Glomerular visceral epithelial cell (primary cell): Measurements from ENCODE around the gene PRKG1.
"Not testable (repeated sequence)": the region's sequence is repeated elsewhere in the genome, so short reads cannot be mapped to it uniquely, and the experiment has no call there.

ENCODE experiments used
- DNase-seq: peaks from one replicate; pipeline ENCODE4 v3.0.0-alpha.2; 2016; ENCODE audit errors: extremely low spot score

PRKG1 gene

GRCh38 chr10:52215745-52216361, 1141.6 kb downstream of the PRKG1 start:
- peak; percentile 64 for DNase-seq

DNA sequence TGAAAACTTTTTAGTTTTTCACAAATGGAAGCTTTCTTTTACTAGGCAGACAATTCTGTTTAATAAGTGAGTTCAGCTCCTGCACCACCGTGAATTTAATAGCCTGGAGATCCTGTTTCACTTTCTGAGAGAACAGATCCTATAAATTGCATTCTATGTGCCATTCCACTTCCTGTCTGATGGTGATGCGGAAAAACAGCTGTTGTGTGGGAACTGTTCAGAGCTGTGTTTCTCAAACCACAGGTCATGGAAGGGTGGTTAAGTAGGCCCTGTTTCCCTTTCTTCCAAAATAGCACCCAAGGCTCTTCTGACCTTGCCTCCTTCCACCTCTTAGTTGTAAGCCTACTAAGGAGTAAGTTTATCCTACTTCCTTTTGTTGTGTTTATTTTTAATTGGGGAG, 1142.6 kb downstream of the PRKG1 start:
- peak; percentile 70 for DNase-seq

GRCh38 chr10:52217531-52217930, 1143.2 kb downstream of the PRKG1 start:
- no peak for DNase-seq

DNA sequence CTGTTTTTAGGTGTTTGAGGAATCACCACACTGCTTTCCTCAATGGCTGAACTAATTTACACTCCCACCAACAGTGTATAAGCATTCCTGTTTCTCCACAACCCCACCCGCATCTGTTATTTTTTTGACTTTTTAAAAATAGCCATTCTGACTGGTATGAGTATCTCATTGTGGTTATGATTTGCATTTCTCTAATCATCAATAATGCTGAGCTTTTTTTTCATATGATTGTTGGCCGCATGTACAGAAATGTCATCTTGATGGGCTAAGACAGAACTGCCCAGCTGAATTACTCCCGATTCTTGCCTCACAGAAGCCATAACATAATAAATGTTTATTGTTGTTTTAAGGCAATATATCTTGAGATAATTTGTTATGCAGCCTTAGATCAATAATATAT, 1146.7 kb downstream of the PRKG1 start:
- DNase-seq: no peak

- no peak for DNase-seq
These were observed 1147.6 kb downstream of the PRKG1 start for GRCh38 chr10:52221923-52222322.

DNA sequence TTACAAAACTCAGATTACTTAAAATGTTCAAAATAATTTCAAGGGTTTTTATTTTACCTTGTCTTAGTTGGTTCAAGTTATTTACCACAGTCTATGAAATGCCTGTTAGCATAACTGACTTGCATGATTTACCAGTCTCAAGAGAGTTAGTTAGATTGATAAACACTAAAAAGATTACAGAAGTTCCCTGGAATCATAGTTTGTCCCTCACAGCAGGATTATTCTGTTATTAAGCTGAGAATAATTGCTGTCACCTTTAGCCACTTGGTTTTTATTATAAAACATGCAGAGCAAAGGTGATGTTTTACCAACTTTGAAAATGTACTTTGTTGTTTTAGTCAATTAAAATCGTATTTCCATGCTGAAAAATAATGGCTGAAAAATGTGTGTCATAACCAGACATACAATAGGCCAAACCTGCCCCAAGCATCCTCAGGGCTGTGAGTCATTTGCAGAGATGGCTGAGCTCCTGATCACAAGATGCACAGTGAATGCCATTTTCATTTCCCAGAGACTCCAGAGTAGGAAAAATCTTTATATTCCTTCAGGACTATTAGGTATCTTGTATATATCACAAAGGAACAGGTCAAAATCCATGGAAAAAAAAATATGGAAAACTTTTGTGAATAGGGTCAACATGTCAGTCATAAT, 1152.0 kb downstream of the PRKG1 start:
- DNase-seq: peak; percentile 11

- no peak for DNase-seq
These were observed 1154.3 kb downstream of the PRKG1 start for GRCh38 chr10:52228556-52228955.

- DNase-seq: peak; percentile 4
These were observed 1155.1 kb downstream of the PRKG1 start for GRCh38 chr10:52229291-52229931.

- DNase-seq: no peak
These were observed 1158.5 kb downstream of the PRKG1 start for GRCh38 chr10:52232561-52233350.

GRCh38 chr10:52233351-52233991, 1159.2 kb downstream of the PRKG1 start:
- not testable (repeated sequence) for DNase-seq

DNA sequence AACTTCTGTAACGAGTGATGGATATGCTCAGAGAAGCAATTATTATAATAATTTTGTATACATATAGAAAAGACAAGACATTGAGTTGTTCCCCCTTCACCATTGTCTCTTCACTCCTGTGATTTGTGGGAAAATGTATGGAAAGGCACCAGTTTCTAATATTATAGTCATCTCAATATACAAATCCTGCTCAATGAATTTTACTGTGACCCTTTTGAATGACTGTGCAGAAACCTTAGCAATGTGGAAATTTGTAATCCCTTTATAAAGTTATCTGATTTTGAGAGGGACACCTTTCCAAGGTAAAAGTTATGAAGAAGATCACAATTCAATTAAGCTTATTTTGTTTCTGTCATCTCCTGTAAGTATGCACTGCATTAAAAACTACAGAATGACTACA, 1165.5 kb downstream of the PRKG1 start:
- DNase-seq: no peak

DNA sequence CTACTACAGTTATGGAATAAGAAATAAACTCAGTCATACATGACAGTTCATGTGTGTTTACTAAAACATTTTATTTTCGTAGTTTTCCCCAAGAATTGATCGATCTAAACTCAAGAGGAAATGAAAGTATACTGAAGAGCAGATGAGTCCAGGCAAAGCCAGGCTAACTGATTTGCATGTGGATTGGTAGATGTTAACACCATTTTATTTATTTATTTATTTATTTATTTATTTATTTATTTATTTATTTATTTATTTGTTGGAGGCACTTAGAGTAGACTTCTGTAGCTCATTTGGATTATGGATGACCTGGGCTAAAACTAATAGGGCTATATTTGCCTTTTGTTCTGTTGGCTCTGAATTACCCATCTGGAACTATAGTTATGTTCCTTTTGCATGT, 1171.3 kb downstream of the PRKG1 start:
- no peak for DNase-seq

GRCh38 chr10:52247929-52248328, 1173.6 kb downstream of the PRKG1 start:
- not testable (repeated sequence) for DNase-seq

- no peak for DNase-seq
These were observed 1174.5 kb downstream of the PRKG1 start for GRCh38 chr10:52248697-52249306.

- no peak for DNase-seq
These were observed 1175.6 kb downstream of the PRKG1 start for GRCh38 chr10:52249850-52250395.

- DNase-seq: no peak
These were observed 1176.2 kb downstream of the PRKG1 start for GRCh38 chr10:52250510-52250909.

DNA sequence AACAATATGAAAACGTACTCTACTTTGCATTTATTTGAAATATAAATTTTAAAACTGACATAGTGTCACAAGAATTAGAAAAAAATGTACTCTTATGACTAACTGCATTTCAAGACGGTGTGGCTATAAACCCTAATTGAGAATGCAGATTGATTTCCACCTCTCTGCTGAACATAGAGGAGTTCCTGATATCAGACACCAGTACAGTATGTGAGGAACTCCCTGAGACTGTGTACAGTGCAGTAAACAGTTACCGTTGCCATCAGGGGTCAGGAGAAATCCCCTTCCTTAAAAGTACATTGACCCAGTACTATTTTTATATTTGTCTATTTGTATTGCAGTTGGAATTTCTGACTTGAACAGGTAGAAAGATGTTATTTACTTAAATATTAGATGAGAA, 1178.0 kb downstream of the PRKG1 start:
- DNase-seq: no peak

- DNase-seq: no peak
These were observed 1182.8 kb downstream of the PRKG1 start for GRCh38 chr10:52256832-52257691.

GRCh38 chr10:52257692-52258075, 1183.4 kb downstream of the PRKG1 start:
- no peak for DNase-seq

DNA sequence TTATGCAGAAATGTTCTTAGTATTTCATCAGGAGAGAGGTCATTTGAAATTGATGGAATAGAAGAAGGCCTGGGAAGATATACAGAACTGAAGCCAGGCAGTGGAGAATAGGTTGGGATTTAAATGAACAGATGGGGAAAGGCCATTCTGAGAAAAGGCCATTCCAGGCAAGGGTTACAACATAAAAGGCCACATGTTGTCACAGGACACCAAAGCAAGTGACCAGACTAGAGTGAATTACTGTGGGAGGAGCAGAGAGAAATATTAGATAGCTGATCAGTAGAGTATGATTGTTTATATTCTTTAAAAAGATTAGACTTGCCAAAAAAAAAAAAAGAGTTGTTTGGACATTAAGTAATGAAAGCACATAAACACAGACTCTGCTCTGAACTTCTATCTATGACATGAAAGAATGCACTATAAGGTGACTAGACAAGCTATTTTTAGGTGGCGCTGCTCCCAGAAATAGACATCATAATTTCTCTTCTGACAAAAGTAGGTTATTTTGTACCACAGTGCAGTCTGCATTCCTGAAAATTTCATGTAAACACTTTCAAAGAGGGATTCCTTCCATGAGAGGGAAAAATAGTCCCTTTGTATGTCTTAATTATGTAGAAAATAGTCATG, 1184.6 kb downstream of the PRKG1 start:
- no peak for DNase-seq
